GM18498 (cell line): Measurements from ENCODE around the gene PIGL.

ENCODE experiments used
- ATAC-seq: cut with Tn5 transposase; IDR thresholded peaks from one replicate; pipeline ENCODE4 v1.9.1; 2021; ENCODE audit warnings: mild to moderate bottlenecking, moderate library complexity; ENCODE audit not compliant: unreplicated experiment

Gene PIGL

DNA sequence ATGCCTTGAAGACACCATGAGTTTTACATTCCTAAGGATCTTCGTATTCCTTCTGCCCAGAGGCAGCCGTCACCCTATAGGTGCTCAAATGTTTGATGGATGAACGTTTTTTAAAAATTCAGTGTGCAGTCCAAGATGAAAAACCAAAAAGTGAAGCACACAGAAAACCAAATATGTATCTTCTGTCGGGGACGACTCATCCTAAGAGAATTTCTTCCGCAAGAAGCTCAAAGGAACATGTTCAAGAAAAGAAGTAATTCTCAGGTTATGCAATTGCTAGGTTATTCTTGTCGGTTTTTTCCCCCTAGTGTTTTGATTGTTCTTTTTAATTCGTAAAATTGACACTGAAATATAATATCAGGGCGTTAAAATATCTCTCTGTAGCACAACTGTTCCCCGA is 134.8 kb downstream of the PIGL start:
- no peak for ATAC-seq

- ATAC-seq = no peak
Observed at GRCh38 chr17:16352303-16352666, 135.3 kb downstream of the PIGL start.

DNA sequence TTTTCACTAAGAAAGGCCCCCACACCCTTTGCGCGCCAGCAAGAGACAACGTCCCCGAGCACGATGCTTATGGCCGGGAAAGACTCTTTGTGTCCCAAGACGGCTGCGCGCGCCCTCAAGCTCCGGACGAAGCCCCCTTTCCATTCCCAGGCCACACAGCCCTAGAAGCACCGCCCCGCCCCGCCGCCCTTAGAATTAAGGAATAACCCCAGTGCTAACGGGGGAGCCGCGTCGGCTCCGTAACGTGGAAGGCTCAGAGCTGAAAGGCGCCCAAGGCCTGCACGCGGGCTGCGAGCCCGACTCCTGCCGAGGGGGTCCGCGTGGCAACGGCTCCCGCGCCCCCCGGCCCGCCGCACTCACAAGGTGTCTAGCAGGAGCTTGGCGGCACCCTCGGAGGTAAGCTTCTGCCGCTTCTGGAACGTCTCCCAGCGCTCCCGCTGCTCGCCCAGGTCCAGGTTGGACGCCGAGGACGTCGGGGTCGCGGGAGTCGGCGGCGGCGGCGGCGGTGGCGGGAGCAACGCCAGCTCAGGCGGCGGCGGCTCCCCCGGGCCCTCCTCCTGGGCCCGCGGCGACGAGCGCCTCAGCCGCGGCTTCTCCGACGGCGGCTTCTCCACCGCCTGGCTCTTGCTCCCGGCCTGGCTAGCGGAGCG is 135.8 kb downstream of the PIGL start:
- ATAC-seq = peak; percentile 61

- peak; percentile 73 for ATAC-seq
Observed at GRCh38 chr17:16353317-16354174, 136.5 kb downstream of the PIGL start, which contains the start of gene CENPV. Gene CENPV (minus strand): TSS chr17:16353469. CDS start chr17:16353436, 33 bp downstream.

DNA sequence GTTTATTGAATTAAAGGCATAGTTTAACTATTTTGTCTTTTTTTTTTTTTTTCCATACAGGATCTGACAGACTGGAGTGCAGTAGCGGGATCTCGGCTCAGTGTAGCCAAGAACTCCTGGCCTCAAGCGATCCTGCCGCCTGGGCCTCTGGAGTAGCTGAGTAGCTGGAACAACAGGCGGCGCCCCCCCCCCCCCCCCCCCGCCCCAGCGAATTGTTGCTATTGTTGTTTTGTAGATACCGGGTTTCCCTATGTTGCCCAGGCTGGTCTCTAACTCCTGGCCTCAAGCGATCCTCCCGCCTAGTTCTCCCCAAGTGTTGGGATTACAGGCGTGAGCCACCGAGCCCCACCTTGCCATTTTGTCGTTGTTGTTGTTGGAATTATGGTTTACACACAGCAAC is 137.6 kb downstream of the PIGL start:
- ATAC-seq = no peak

- no peak for ATAC-seq
Observed at GRCh38 chr17:16358394-16358793, 141.4 kb downstream of the PIGL start.

DNA sequence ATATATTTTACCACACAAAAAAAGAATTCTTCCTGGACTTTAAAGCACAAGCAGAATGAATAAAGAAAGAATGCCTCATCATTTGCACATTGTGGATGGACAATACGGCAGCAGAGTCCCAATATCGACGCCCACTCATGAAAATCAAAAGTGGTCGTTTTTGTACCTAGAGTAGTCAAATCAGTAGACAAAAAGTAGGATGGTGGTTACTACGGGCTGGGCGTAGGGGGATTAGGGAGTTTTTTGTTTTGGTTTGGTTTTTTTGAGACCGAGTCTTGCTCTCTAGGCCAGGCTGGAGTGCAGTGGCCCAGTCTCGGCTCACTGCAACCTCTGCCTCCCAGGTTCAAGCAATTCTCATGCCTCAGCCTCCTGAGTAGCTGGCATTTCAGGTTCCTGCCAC is 144.9 kb downstream of the PIGL start:
- no peak for ATAC-seq

DNA sequence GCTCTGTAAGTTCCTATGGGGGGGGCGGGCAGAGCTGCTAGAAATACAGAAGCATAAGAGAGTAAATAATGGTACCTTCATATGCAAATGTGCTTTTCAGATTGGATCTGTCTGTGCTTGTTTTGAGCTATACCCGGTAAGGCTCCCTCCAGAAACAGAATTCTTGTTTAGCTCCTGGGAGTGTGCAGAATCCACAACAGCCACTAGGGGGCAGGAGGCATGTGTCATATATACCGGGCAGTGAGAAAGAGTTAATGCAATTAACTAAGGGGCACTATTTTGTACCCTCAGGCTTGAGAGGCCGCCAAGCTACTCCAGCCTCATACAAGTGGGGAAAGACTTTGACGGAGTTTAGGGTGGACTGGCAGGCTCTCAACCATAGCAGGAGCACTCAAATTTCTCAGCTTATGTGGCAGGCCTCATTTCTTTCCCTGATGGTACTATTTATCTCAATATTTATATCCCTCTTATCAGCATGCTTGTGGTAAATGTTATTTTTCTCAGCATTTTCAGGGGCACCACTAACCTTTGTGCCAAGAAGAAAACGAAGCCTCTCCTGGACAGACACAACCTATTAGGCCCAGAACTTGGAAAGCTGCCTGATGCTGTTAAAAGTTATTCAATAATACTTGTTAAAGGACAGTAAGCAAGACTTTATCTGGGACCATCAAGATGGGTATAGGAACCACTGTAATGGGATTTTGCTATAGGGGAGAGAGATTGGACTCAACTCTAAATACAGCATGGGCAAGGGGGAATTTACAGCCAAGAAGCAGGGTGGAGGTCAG is 146.9 kb downstream of the PIGL start:
- peak; percentile 80 for ATAC-seq

GRCh38 chr17:16364625-16365024 is 147.6 kb downstream of the PIGL start:
- no peak for ATAC-seq

DNA sequence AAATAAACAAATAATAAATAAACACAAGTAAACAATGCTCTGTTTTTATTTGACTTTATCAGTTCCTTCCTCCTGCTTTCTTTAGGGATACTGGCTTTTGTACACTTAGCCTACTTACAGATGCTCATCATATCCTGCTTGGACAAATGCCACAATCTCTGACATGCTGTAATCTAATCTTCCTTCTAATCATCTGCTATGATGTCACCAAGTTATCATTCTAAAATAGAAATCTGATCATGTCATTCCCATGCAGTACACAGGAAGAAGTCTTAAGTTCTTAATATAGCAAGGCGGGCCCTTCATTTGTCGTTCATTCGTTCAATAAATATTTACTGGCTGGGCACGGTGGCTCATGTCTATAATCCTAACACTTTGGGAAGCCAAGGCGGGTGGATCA is 154.7 kb downstream of the PIGL start:
- no peak for ATAC-seq

DNA sequence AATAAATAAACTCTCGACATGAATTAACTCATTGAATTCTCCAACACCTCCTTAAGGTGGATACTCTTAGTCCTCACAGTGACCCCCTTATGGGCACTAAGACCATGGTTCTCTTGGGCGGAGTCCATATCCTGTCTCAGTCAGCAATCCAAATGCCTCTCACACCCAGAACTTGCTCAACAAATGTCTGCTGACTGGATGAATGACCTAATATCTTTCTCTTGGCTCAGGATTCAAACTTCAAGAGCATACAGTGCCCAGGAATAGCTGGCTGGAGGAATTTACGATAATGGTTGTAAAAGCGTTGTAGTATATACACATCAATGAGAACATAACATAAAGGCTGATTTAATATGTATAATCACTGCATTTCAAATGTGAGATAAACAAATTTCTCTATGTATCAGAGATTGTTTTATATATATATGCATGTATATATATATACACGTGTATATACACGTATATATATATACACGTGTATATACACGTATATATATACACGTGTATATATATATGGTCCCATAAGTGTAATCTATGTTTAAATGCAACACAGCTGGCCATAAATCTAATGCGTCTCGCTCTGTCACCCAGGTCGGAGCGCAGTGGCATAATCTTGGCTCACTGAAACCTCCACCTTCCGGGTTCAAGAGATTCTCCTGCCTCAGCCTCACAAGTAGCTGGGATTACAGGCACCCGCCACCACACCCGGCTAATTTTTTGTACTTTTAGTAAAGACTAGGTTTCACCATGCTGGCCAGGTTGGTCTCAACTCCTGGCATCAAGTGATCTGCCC is 157.3 kb downstream of the PIGL start:
- no peak for ATAC-seq
